HCT116 (cell line): ENCODE measurements around the gene CBFA2T3. TPM values are rescaled to one million over a fixed set of nuclear protein-coding genes. Genes with fewer than 3 reads are reported as not detected.

Experiments used
- ATAC-seq: fragments of 200-7000 bp; cut with Tn5 transposase; 2 replicates; pipeline ENCODE4 v1.9.1; 2020; ENCODE audit warnings: mild to moderate bottlenecking, moderate library complexity
- BruUV-seq: library from RNA; stranded (reverse); fragments of 400-500 nt; replicated peaks from 2 replicates; lab custom pipeline; 2021; lab: Mats Ljungman, UMichigan
- CTCF ChIA-PET: fragments of 300-600 bp; sonication (Branson Sonifier 250); formaldehyde crosslinking; loops from one replicate; lab custom pipeline; 2021; ENCODE audit warnings: antibody characterized with exemption; lab: Charles Lee
- POLR2A ChIA-PET: fragments of 300-600, 350-600 bp; sonication (Branson Sonifier 250); formaldehyde crosslinking; loops from one replicate; lab custom pipeline; 2021; ENCODE audit warnings: antibody characterized with exemption; lab: Charles Lee
- RAD21 ChIA-PET, 2 experiments: fragments of 300-600 bp; sonication (Branson Sonifier 250); formaldehyde crosslinking; loops; one replicate each; lab custom pipeline; 2023; ENCODE audit warnings: low total read pairs in 2 of 2; ENCODE audit not compliant: uncharacterized antibody in 2 of 2, unreplicated experiment in 2 of 2, low non-redundant PET in 1 of 2; lab: Charles Lee
- DNase-seq: peaks from one replicate; pipeline ENCODE4 v3.0.0-alpha.2; 2010; ENCODE audit warnings: low read depth, low spot score
- H2AFZ ChIP-seq: fragments of 200-600 bp; shearing (Covaris generic), sonication (generic); 2 replicates; pipeline ENCODE4 v1.6.1; 2017; ENCODE audit warnings: low read depth, mixed run types, mixed read lengths, antibody characterized with exemption, low read length; ENCODE audit not compliant: poor library complexity, severe bottlenecking
- H3K27ac ChIP-seq: 2 replicates; pipeline ENCODE4 v1.5.1; 2012; ENCODE audit warnings: low read depth, low read length
- H3K27me3 ChIP-seq: fragments of 200-600 bp; sonication (generic); 2 replicates; pipeline ENCODE4 v1.6.1; 2016; ENCODE audit warnings: mixed run types, low read length, mixed read lengths; ENCODE audit not compliant: insufficient read depth
- H3K36me3 ChIP-seq, 2 experiments: fragments of 200-500 bp in 1 of 2; fragments of 200-600 bp in 1 of 2; sonication (Bioruptor generic) in 1 of 2; sonication (generic) in 1 of 2; 2 replicates each; pipeline versions ENCODE4 v1.5.1 to v1.6.1; 2014 to 2016; ENCODE audit warnings: low read length in 2 of 2, inconsistent platforms in 1 of 2, mixed read lengths in 1 of 2, mixed run types in 1 of 2; ENCODE audit not compliant: insufficient read depth in 2 of 2, control insufficient read depth in 1 of 2
- H3K4me1 ChIP-seq, 2 experiments: fragments of 200-600 bp in 1 of 2; sonication (generic) in 1 of 2; 2 replicates each; pipeline versions ENCODE4 v1.5.1 to v1.6.1; 2012 to 2017; ENCODE audit warnings: low read length in 2 of 2, inconsistent platforms in 1 of 2, mild to moderate bottlenecking in 1 of 2, mixed read lengths in 1 of 2, mixed run types in 1 of 2, moderate library complexity in 1 of 2; ENCODE audit not compliant: insufficient read depth in 2 of 2, control insufficient read depth in 1 of 2
- H3K4me2 ChIP-seq: fragments of 200-600 bp; sonication (generic); 2 replicates; pipeline ENCODE4 v1.6.1; 2017; ENCODE audit warnings: mixed run types, low read length, mixed read lengths
- H3K4me3 ChIP-seq, 2 experiments: fragments of 200-600 bp in 1 of 2; sonication (generic) in 1 of 2; replicated peaks in 1 of 2; 2 replicates each; pipeline ENCODE4 v1.5.1; 2011 to 2016; ENCODE audit warnings: low read length in 2 of 2, control low read depth in 1 of 2, low read depth in 1 of 2, mild to moderate bottlenecking in 1 of 2, mixed read lengths in 1 of 2, mixed run types in 1 of 2
- H3K79me2 ChIP-seq: fragments of 200-600 bp; sonication (generic); 2 replicates; pipeline ENCODE4 v1.6.1; 2017; ENCODE audit warnings: mild to moderate bottlenecking, mixed run types, low read length, moderate library complexity, mixed read lengths; ENCODE audit not compliant: insufficient read depth
- H3K9ac ChIP-seq: fragments of 200-600 bp; sonication (generic); 2 replicates; pipeline ENCODE4 v1.6.1; 2016; ENCODE audit warnings: low read length, mixed read lengths
- H3K9me2 ChIP-seq: fragments of 200-600 bp; sonication (generic), shearing (Covaris generic); 2 replicates; pipeline ENCODE4 v1.6.1; 2017; ENCODE audit warnings: mixed run types, mild to moderate bottlenecking, moderate library complexity; ENCODE audit not compliant: insufficient read depth
- H3K9me3 ChIP-seq, 2 experiments: fragments of 200-500 bp in 1 of 2; fragments of 200-600 bp in 1 of 2; sonication (Bioruptor generic) in 1 of 2; sonication (generic) in 1 of 2; 2 replicates each; pipeline ENCODE4 v1.6.1; 2014 to 2017; ENCODE audit warnings: low read length in 2 of 2, mixed read lengths in 2 of 2, inconsistent platforms in 1 of 2, low read depth in 1 of 2, mild to moderate bottlenecking in 1 of 2, mixed run types in 1 of 2, moderate library complexity in 1 of 2; ENCODE audit not compliant: control insufficient read depth in 1 of 2, insufficient read depth in 1 of 2
- H4K20me1 ChIP-seq: fragments of 200-600 bp; sonication (generic), shearing (Covaris generic); 2 replicates; pipeline ENCODE4 v1.6.1; 2017; ENCODE audit warnings: mixed run types, mild to moderate bottlenecking, moderate library complexity; ENCODE audit not compliant: insufficient read depth
- CEBPB ChIP-seq: IDR thresholded peaks from 2 replicates; pipeline ENCODE4 v1.6.1; 2012; ENCODE audit warnings: low read depth
- CTCF ChIP-seq, 3 experiments: fragments of 200-600 bp in 1 of 3; sonication (generic) in 1 of 3; IDR thresholded peaks in 2 of 3; conservative IDR thresholded peaks in 1 of 3; 2 replicates each; pipeline ENCODE4 v1.5.1; 2012 to 2017; ENCODE audit warnings: low read depth in 2 of 3, low read length in 2 of 3, antibody characterized with exemption in 1 of 3, borderline replicate concordance in 1 of 3, control low read depth in 1 of 3, mild to moderate bottlenecking in 1 of 3, mixed read lengths in 1 of 3, mixed run types in 1 of 3, moderate library complexity in 1 of 3; ENCODE audit not compliant: insufficient read depth in 1 of 3
- EZH2 ChIP-seq: fragments of 200-600 bp; sonication (generic); IDR thresholded peaks from 2 replicates; pipeline ENCODE4 v1.6.1; 2017; ENCODE audit warnings: antibody characterized with exemption, mixed run types
- FOSL1 ChIP-seq: IDR thresholded peaks from 2 replicates; pipeline ENCODE4 v1.6.1; 2012; ENCODE audit warnings: low read depth
- JUND ChIP-seq: IDR thresholded peaks from 2 replicates; pipeline ENCODE4 v1.6.1; 2012
- MAX ChIP-seq: IDR thresholded peaks from 2 replicates; pipeline ENCODE4 v1.6.1; 2012
- RAD21 ChIP-seq: IDR thresholded peaks from 2 replicates; pipeline ENCODE4 v1.6.1; 2012; ENCODE audit warnings: low read depth, mild to moderate bottlenecking
- SRF ChIP-seq: IDR thresholded peaks from 2 replicates; pipeline ENCODE4 v1.6.1; 2012; ENCODE audit warnings: low read depth
- TCF7L2 ChIP-seq: IDR thresholded peaks from 2 replicates; pipeline ENCODE4 v1.7.0; 2011; ENCODE audit warnings: borderline replicate concordance, inconsistent platforms; ENCODE audit not compliant: insufficient read depth, insufficient read length; ENCODE audit errors: extremely low read depth
- YY1 ChIP-seq: IDR thresholded peaks from 2 replicates; pipeline ENCODE4 v1.6.1; 2011; ENCODE audit warnings: low read length, low read depth, moderate library complexity, mild to moderate bottlenecking; ENCODE audit not compliant: insufficient replicate concordance; ENCODE audit errors: extremely low read depth
- ZFX ChIP-seq: fragments of 450-650 bp; IDR thresholded peaks from 2 replicates; pipeline ENCODE4 v1.6.1; 2017
- ZNF274 ChIP-seq: fragments of 200-500 bp; sonication (Bioruptor generic); IDR thresholded peaks from 2 replicates; pipeline ENCODE4 v1.6.1; 2014; ENCODE audit warnings: mild to moderate bottlenecking, low read depth, low read length, inconsistent platforms
- intact Hi-C: fragments of 100-400 bp; cut with micrococcal nuclease; formaldehyde crosslinking; loops from 2 replicates; pipeline ENCODE4 v1.10.0; 2022
- total RNA-seq: library from RNA; stranded (reverse); gene quantifications from one replicate; pipeline ENCODE4 v1.2.1, GENCODE V29; 2021; ENCODE audit not compliant: unreplicated experiment

CBFA2T3 gene
- total RNA-seq, 1 experiment from 2014 or later, result 19.1 TPM

GRCh38 chr16:89023621-89024511, 46.9 kb upstream of the CBFA2T3 start:
- Histone ChIP-seq H3K9me3 (no peaks in the 10 kb centered on the region), H3K4me2 (no peak overlapping the region), H3K27me3 (peaks cover 56% of the 10 kb centered on the region), H3K9me2 (no peaks in the 10 kb centered on the region), H3K4me1 (peaks cover 0 to 16% of the 10 kb centered on the region in 2 experiments; a peak in 3 of 4 replicates), H4K20me1 (no peaks in the 10 kb centered on the region), H3K9ac (no peak overlapping the region), H2AFZ (no peak overlapping the region), H3K79me2 (no peaks in the 10 kb centered on the region), H3K27ac (no peak overlapping the region), H3K4me3 (no peak overlapping the region), H3K36me3 (no peaks in the 10 kb centered on the region)
- ChIA-PET RAD21 (no interaction called here), CTCF (no interaction called here), POLR2A (no interaction called here)
- TF ChIP-seq ZFX, result no peak
- TF ChIP-seq SRF, result no peak
- no peak for TF ChIP-seq CEBPB
- TF ChIP-seq CTCF (IDR thresholded peaks at IDR 0.05 in 2 of 3, conservative IDR thresholded peaks at IDR 0.05 in 1 of 3; ENCODE audit: borderline replicate concordance in 1 of 3, insufficient read depth in 1 of 3, low read depth in 2 of 3, low read length in 2 of 3), result no peak
- no peak for TF ChIP-seq FOSL1
- TF ChIP-seq TCF7L2, result no peak
- TF ChIP-seq YY1, result no peak
- TF ChIP-seq EZH2, result no peak
- TF ChIP-seq JUND, result no peak
- TF ChIP-seq MAX, result no peak
- TF ChIP-seq ZNF274, result no peak
- no peak for TF ChIP-seq RAD21
- no peak for DNase-seq
- intact Hi-C loops, result no loop called here
- BruUV-seq, result no TSS peak
- no peak for ATAC-seq
